VCaP (cell line): ENCODE results near the gene ZBTB7C.

ENCODE experiments used
- H3K27ac ChIP-seq: fragments of 450-650 bp; 2 replicates; pipeline ENCODE4 v1.5.1; 2017
- CTCF ChIP-seq: fragments of 450-650 bp; conservative IDR thresholded peaks from 2 replicates; pipeline ENCODE4 v1.5.1; 2017; ENCODE audit warnings: mild to moderate bottlenecking, moderate library complexity

ZBTB7C gene

GRCh38 chr18:48200631-48201336 is 208.4 kb downstream of the ZBTB7C start:
- no peak overlapping the region for H3K27ac ChIP-seq
- TF ChIP-seq CTCF, result no peak

GRCh38 chr18:48199399-48199798 is 209.8 kb downstream of the ZBTB7C start:
- no peak overlapping the region for H3K27ac ChIP-seq
- TF ChIP-seq CTCF, result no peak

GRCh38 chr18:48197819-48198218 is 211.4 kb downstream of the ZBTB7C start:
- no peak for TF ChIP-seq CTCF
- no peak overlapping the region for H3K27ac ChIP-seq

GRCh38 chr18:48195787-48196186 is 213.4 kb downstream of the ZBTB7C start:
- TF ChIP-seq CTCF, result no peak
- no peak overlapping the region for H3K27ac ChIP-seq

DNA sequence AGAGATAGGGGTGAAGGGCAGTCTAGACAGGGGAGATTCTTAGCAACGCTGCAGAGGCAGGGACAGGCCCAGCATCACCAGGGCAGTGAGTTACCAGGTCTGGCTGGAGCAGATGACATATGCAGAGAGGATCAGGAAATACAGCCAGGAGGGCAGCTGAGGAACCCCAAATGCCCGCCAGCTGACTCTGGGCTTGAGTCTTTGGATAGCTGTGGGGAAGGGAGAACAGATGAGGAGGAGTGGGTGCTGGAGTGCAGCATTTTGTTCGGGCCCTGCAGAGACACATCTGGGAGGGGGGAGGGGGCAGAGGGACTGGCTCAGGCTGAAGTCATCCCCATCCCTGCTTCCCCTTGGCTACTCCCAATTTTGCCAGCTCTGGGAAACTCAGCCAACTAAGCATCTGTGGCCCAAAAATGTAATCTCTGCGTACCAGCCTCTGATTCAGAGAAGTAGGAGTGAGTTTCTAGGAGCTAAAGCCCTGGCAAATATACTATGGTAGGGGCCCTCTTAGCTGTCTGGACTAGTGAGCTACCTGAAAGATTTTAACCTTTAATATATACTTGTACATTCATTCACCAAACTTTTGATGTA is 214.5 kb downstream of the ZBTB7C start:
- H3K27ac ChIP-seq, result no peak overlapping the region
- no peak for TF ChIP-seq CTCF

GRCh38 chr18:48193521-48194492 is 215.4 kb downstream of the ZBTB7C start:
- no peak for TF ChIP-seq CTCF
- H3K27ac ChIP-seq, result no peak overlapping the region

DNA sequence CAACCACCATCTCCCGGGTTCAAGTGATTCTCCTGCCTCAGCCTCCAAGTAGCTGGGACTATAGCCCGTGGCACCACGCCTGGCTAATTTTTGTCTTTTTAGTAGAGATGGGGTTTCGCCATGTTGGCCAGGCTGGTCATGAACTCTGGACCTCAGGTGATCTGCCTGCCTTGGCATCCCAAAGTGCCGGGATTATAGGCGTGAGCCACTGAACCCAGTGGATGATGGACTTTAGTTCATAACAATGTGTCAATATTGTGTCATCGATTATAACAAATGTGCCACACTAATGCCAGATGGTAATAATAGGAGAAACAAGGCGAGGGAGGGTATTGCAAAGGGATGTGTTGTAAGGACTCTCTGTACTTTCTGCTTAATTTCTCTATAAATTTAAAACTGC is 216.6 kb downstream of the ZBTB7C start:
- no peak for TF ChIP-seq CTCF
- H3K27ac ChIP-seq, result no peak overlapping the region
